Measurements from ENCODE around the gene RASSF7. TPM values are rescaled to one million over a fixed set of nuclear protein-coding genes. Genes with fewer than 3 reads are reported as not detected.

The RASSF7 gene
- total RNA-seq, 2 donors from 2014 or later, result 24.6 to 29.4 TPM

DNA sequence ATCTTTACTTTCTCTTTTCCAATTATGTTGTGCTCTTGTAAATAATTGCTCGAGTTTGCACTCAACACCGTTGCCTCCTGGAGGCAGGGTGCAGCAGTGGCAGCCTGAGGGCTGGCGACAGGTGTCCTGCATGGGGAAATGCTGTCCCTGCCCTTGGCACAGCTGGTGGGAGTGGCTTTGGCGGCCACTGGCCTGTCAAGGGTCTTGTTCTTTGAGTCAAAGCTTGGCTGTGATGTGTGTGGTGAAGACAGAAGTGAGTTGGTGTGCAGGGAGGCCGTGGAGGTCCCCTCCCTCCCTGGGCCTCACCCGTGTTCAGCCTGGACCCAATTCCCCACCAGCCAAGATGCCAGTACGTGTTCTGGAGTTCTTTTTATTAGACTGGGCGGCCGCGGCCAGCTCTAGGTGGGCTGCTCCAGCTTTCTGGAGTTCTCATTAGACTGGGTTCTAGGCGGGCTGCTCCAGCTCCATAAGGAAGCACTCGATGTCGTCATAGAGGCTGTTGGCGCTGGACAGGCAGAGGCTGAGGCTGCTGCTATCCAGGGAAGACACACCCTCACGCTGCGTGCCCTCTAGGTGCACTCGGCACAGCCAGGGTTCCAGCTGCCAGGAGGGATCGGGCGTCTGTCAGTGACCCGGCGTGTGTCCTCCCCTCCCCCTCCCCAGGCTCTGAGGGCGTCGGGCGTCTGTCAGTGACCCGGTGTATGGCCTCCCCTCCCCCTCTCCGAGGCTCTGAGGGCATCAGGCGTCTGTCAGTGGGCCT lies 51.6 kb downstream of the RASSF7 start:
- no peaks in the 10 kb centered on the region for H3K36me3 Mint-ChIP-seq (ENCODE audit: low read depth)
- H3K27me3 Mint-ChIP-seq, result no peaks in the 10 kb centered on the region
- no peak overlapping the region for H3K4me3 Mint-ChIP-seq
- no peaks in the 10 kb centered on the region for H3K9me3 ChIP-seq (ENCODE audit: control insufficient read depth, low read length, poor library complexity, severe bottlenecking)
- H3K27ac Mint-ChIP-seq, result peak overlapping the region; percentile 73
- DNase-seq (no peak), ATAC-seq (no peak)
- peaks cover 13% of the 10 kb centered on the region for H3K4me1 Mint-ChIP-seq

- Mint-ChIP-seq H3K36me3 (ENCODE audit: low read depth) (no peaks in the 10 kb centered on the region), H3K4me3 (no peak overlapping the region), H3K4me1 (peaks cover 13% of the 10 kb centered on the region), H3K27me3 (no peaks in the 10 kb centered on the region), H3K27ac (no peak overlapping the region)
- H3K9me3 ChIP-seq (ENCODE audit: control insufficient read depth, low read length, poor library complexity, severe bottlenecking), result no peaks in the 10 kb centered on the region
- ATAC-seq, result no peak
- DNase-seq, result no peak
These were observed 52.2 kb downstream of the RASSF7 start for GRCh38 chr11:612961-613300.

DNA sequence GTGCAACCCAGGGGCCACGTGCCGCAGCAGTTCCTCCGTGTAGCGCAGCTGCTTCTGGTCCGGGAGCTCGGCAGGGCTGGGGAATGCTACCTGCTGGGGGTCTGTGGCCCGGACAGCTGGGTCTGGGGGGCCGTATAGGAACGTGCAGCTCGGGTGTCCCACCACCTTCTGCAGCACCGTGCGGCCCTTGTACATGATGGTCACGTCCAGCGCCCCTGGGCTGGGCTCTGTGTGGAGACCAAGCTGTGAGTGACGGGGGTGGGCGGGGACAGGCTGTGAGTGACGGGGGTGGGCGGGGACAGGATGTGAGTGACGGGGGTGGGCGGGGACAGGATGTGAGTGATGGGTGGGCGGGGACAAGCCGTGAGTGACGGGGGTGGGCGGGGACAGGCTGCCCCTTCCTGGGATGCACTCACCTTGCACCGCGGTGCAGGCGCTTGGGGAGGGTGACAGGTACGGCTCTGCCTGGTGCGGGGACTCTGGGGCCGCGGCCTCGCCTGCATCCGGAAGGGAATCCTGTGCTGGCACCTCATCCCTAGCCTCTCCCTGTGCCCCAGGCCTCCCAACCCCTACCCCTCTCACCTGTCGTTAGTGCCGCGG lies 52.7 kb downstream of the RASSF7 start:
- peak overlapping the region; percentile 90 for H3K4me3 Mint-ChIP-seq
- peak; percentile 47 for ATAC-seq
- H3K36me3 Mint-ChIP-seq (ENCODE audit: low read depth), result no peaks in the 10 kb centered on the region
- H3K9me3 ChIP-seq (ENCODE audit: control insufficient read depth, low read length, poor library complexity, severe bottlenecking), result no peaks in the 10 kb centered on the region
- no peaks in the 10 kb centered on the region for H3K27me3 Mint-ChIP-seq
- H3K4me1 Mint-ChIP-seq, result peaks cover 13% of the 10 kb centered on the region
- no peak overlapping the region for H3K27ac Mint-ChIP-seq
- peak; percentile 36 to 85 (median 76) for DNase-seq

Other genes with a start within 250 kb of the RASSF7 start
- 100 to 1,000 TPM; 344 to 363 TPM for gene IFITM1, start 246.9 kb upstream of the RASSF7 start, total RNA-seq
- 10 to 100 TPM in 1 of 2 donors, 1 to 10 TPM in 1; 2.5 to 25.2 TPM for gene IFITM3, start 240.1 kb upstream of the RASSF7 start, total RNA-seq
- gene B4GALNT4, start 191.5 kb upstream of the RASSF7 start, total RNA-seq, result 1 to 10 TPM; 6.0 to 8.6 TPM
- gene PKP3, start 166.8 kb upstream of the RASSF7 start, total RNA-seq, result not detected
- gene SIGIRR, start 146.0 kb upstream of the RASSF7 start, total RNA-seq, result 100 to 1,000 TPM; 353 to 409 TPM
- gene ANO9, start 119.0 kb upstream of the RASSF7 start, total RNA-seq, result 100 to 1,000 TPM; 131 to 165 TPM
- 10 to 100 TPM; 21.8 to 24.5 TPM for gene PTDSS2, start 110.7 kb upstream of the RASSF7 start, total RNA-seq
- gene RNH1, start 53.7 kb upstream of the RASSF7 start, total RNA-seq, result 100 to 1,000 TPM; 108 to 127 TPM
- 10 to 100 TPM; 31.4 TPM for gene HRAS, start 25.4 kb upstream of the RASSF7 start, total RNA-seq
- 1 to 10 TPM; 5.7 to 5.8 TPM for gene LRRC56, start 23.4 kb upstream of the RASSF7 start, total RNA-seq
- 1 to 10 TPM; 3.8 to 6.0 TPM for gene LMNTD2, start 232 bp upstream of the RASSF7 start, total RNA-seq
- 10 to 100 TPM; 36.7 to 44.8 TPM for gene PHRF1, start 15.5 kb downstream of the RASSF7 start, total RNA-seq
- 10 to 100 TPM; 40.3 to 44.0 TPM for gene IRF7, start 55.0 kb downstream of the RASSF7 start, total RNA-seq
- not detected for gene CDHR5, start 64.0 kb downstream of the RASSF7 start, total RNA-seq
- not detected for gene SCT, start 66.2 kb downstream of the RASSF7 start, total RNA-seq
- under 1 TPM; 0.40 to 0.89 TPM for gene DRD4, start 76.3 kb downstream of the RASSF7 start, total RNA-seq
- gene DEAF1, start 134.3 kb downstream of the RASSF7 start, total RNA-seq, result 10 to 100 TPM; 55.3 to 77.1 TPM
- 10 to 100 TPM; 20.8 to 21.3 TPM for gene TMEM80, start 134.8 kb downstream of the RASSF7 start, total RNA-seq
- 10 to 100 TPM in 1 of 2 donors, 1 to 10 TPM in 1; 6.8 to 11.7 TPM for gene EPS8L2, start 145.3 kb downstream of the RASSF7 start, total RNA-seq
- gene TALDO1, start 186.5 kb downstream of the RASSF7 start, total RNA-seq, result 100 to 1,000 TPM in 1 of 2 donors, 10 to 100 TPM in 1; 60.4 to 102 TPM
- 10 to 100 TPM; 36.7 to 44.3 TPM for gene GATD1, start 216.5 kb downstream of the RASSF7 start, total RNA-seq
- under 1 TPM in 1 of 2 donors, not detected in 1; 0.63 TPM for gene CEND1, start 229.1 kb downstream of the RASSF7 start, total RNA-seq
- 10 to 100 TPM; 16.4 to 20.3 TPM for gene SLC25A22, start 237.3 kb downstream of the RASSF7 start, total RNA-seq
- 10 to 100 TPM; 26.8 to 29.7 TPM for gene PIDD1, start 244.3 kb downstream of the RASSF7 start, total RNA-seq
- gene RPLP2, start 249.0 kb downstream of the RASSF7 start, total RNA-seq, result 1,000 to 10,000 TPM; 4,178 to 4,199 TPM

All from T-helper 17 cell (primary cell).